SK-MEL-5 (cell line): ENCODE results near the gene MBTPS1. TPM values are rescaled to one million over a fixed set of nuclear protein-coding genes. Genes with fewer than 3 reads are reported as not detected.

Experiments
- DNase-seq: peaks from one replicate; pipeline ENCODE4 v3.0.0-alpha.2; 2016; ENCODE audit warnings: low read depth, low spot score
- in situ Hi-C: cut with HindIII; loops from 2 replicates; pipeline ENCODE4 v1.10.0; 2016; ENCODE audit warnings: low sequenced_read_pairs, high pct_unique_total_duplicates, low pct_unique_long_range_greater_than_20kb
- total RNA-seq: library from RNA; depleted of rRNA; stranded (reverse); fragments of >200 nt; shearing (Covaris generic); gene quantifications from 2 replicates; pipeline ENCODE4 v1.2.3, GENCODE V29; 2014

The MBTPS1 gene
- total RNA-seq, 1 experiment from 2014 or later: 48.7 TPM

DNA sequence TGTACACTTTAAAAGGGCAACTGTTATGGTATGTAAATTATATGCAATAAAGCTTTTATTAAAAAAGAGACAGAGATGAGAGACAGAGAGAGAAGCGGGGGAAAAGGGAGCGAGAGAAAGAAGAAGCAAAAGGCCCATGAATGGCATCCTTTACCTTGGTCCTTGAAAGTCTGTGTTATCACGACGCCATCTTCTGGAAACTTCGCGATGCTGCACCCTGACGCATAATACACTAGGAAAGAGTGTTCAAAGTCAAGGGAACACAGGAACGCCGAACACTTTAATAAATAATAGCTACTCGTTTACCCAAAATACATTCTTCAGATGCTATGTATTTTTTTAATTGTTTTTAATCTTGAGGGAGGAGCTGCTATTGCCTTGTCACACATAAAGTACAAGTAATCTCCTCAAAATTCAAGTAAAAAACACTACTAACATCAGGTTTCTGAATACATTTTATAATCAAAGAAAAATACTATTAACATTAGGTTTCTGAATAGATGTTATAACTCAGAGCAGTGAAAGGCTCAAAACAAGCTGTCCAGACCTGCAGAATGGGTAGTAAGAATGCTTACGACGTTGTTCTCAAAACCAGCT, 51.1 kb downstream of the MBTPS1 start:
- in situ Hi-C loops: no loop called here
- peak; percentile 75 for DNase-seq

DNA sequence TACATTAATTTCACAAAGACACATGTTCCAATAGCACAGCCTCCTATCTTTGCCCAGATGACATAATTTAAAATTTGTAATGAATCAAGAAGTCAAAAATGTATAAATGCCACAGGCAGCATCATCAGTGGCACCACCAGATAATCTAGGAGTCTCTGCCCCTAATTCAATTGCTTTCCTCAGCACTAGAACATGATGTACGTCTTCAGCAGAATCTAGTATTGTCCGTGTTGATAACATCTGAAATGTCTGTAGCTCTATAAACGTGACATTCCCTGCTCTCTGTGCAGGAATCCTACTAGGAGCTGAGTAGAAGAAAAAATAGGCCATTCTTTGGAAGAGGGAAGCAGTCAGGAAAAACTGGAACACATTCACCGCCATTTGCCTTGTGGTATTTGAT, 52.8 kb downstream of the MBTPS1 start:
- in situ Hi-C loops: no loop called here
- DNase-seq: no peak

DNA sequence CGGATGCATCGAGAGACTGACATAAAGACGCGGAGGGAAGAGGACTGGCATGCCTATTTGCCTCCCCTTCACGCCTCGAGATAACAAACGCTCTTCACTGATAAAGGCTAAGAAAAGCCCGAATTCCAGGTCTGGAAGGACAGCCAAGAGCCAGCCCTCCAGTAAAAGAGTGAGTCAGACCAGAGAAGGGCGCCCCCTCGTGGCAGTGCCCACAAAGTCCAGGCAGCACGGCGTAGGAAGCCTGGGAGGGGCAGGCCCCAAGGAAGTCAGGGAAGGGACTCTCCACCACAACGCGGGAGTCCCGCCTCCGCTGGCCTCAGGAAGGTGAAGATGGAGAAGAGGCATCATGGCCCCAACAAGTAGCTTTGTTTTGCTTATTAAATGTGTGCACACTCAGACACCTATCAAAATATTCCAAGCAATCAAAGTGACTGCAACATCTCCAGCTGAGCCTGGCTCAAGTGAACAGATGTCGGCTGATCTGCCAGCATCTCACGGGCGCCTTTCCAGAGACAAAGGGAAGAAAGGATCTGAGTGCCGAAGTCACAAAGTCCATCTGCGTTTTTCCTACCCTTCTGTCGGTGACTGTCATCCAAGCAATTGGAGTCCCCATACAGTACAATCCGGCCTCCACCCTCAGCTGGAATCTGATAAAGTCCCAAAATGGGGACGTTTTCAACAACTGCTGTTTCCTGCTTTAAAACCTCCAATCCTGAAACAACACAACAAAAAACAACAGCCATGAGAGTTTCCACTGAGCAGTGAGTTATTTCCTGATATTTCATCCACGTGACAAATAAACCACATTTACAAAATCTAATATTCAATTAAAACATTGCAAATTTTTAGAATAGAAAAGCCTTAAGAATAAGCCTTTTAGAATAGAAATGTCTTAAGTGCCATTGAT, 53.8 kb downstream of the MBTPS1 start:
- peak; percentile 80 for DNase-seq
- in situ Hi-C loops: no loop called here

GRCh38 chr16:84061236-84061819, 55.4 kb downstream of the MBTPS1 start:
- DNase-seq: no peak
- in situ Hi-C loops: no loop called here

DNA sequence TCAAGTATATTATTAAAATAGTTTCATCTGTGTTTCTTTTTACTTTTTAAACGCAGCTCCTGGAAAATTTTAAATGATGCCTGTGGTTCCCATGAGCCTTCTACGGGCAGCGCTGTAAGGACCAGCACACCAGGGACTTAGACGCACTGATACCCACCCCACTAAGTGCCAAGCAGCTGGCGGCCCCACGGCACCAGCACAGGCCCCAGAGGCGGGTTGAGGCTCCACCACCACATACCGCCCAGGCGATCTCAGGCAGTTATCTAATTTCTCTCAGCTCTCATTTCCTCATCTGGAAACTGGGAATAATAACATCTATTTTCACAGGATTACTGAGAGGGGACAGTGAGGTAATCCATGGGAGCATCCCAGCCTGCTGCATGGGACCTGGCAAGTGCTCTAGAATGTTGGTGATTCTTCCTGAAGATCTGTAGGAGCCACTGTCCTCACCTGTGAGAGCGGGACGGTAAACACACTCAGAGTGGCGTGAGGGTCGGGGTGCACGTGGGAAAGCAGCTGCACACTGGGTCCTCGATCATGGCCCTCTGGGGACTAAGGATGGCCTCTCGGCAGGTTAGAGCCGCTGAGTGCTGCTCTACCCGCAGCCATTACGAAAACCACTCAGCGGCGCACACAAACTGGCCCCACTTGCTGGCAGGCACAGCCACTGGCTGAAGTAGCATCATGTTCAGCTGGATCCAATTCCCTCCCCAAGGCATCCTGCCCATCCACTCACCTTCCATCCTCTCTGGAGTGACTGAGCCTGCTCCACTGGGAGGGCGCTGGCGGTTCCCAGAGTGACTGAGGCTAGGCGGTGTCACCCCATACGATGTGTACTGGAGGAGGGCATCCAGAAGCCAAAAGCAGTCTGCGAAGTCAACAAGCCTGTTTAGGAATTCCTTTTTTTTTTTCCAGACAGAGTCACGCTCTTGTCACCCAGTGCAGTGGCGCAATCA, 56.5 kb downstream of the MBTPS1 start:
- in situ Hi-C loops: no loop called here
- no peak for DNase-seq

GRCh38 chr16:84059111-84059510, 57.6 kb downstream of the MBTPS1 start:
- no peak for DNase-seq
- in situ Hi-C loops: no loop called here

- DNase-seq: no peak
- in situ Hi-C loops: no loop called here
Observed at GRCh38 chr16:84058664-84059063, 58.1 kb downstream of the MBTPS1 start.

GRCh38 chr16:84058211-84058610, 58.5 kb downstream of the MBTPS1 start:
- in situ Hi-C loops: no loop called here
- DNase-seq: no peak

GRCh38 chr16:84056933-84057332, 59.8 kb downstream of the MBTPS1 start:
- DNase-seq: no peak
- in situ Hi-C loops: no loop called here

DNA sequence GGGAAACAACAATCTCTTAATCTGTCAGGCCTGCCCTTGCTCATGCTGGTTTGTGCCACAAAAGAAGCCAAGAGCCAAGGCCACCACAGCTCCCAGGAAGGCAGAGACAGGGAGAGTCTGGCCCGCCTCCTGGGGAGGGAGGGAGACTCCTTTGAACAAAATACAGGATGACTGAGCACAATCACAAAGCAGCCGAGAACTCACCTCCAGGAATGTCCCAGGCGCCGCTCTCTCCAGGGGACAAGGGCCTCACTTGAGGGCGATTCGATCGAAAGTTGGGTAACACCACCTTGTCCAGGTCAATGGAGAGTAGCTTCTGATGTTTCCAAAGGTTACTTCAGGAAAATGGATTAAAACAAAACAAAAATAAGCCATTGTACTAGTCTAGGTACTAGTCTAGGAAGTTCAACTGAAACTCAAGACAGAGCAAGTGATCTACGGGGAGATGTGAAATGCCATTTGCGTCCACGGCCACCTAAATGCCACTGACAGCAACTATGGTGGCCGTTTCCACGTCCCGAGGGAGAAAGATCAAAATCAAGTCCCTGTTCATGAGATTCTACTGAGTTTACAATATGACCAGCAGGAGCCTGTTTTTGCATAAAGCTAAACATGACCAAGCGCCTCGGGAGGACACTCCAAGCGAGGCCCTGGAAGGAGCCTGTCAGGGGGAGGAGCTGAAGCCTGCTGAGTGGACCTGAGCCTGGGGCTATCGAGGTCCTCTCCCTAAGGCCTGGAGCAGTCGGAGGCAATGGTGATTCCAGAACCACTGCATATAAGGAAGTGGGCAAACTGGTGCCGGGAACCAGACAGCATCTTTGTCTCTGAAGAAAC, 60.7 kb downstream of the MBTPS1 start:
- DNase-seq: no peak
- in situ Hi-C loops: no loop called here

- no peak for DNase-seq
- in situ Hi-C loops: no loop called here
Observed at GRCh38 chr16:84055366-84055765, 61.4 kb downstream of the MBTPS1 start.

DNA sequence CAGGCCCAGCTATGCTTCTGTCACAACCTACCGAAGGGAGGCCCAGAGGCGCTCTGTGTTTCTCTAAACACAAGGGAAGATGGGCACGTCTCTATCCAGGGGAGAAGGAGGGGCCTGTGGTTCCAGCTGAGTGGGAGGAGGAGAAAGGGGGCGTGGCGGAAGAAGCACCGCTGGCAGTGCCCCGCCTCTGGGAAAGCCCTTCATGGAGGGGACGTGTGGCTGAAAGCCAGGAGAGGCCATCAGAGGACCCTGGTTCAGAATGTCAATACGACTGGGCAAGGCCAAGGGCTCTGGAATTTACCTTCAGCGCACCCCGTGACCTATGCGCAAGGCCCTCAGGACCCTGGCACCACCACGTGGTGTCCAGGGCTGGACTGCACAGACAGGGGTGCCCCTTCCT, 61.8 kb downstream of the MBTPS1 start:
- in situ Hi-C loops: no loop called here
- DNase-seq: no peak

DNA sequence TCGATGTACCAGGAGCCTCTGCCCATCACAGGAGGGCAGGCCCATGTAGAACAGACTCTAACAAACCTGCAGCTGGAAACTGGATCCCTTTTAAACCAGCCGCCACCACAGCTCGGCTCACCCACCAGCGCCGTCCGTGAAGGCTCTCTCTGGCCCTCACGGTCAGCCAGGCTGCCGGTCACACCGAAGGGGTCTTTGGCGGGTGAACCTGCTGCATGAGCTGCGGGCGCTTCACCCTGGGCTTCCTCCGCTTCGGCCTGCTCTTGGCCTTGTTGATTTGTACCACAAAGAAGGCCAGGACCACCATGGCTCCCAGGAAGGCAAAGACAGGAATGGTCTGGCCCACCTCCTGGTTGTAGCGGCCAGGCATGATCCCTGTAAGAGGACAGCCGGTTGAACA, 62.5 kb downstream of the MBTPS1 start:
- in situ Hi-C loops: no loop called here

DNA sequence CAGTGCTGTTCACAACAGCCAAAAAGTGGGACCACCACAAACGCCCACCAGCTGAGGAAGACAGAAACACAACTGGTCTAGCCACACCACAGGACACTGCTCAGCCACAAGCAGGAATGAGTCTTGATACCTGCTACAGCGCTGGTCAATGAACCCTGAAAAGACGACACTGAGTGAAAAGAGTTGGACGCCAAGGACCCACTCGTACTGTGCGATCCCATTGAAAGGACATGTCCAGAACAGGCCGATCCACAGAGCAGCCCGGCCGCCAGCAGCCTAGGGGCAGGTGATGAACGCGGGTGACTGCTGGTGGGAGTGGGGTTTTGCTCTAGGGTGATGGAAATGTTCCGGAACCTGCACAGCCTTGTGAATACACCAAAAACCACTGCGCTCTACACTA, 63.5 kb downstream of the MBTPS1 start:
- no peak for DNase-seq
- in situ Hi-C loops: no loop called here

More for the DNA sequence above, 62.5 kb downstream of the MBTPS1 start:
- no peak for DNase-seq

DNA sequence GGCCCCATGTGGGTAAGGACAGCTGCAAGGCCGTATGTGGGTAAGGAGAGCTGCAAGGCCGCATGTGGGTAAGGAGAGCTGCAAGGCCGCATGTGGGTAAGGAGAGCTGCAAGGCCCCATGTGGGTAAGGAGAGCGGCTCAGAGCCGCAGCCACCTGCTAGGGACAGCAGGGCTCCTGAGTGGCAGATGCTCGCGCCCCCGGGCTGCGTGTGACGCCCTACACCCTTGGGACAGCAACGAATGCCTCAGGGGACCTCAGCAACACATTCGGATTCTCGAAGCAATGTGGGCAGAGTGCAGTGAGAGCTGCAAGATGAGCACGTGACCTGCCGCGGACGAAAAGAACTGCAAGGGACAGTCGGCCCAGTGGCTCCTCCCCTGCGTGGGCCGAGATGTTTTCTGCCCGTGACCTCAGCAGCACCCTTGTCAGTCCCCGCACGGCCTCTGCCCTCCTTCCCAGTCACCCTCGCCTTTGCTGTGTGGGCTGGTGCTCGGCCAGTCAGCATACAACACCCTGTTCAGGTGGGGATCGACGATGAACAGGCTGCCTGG, 64.6 kb downstream of the MBTPS1 start:
- in situ Hi-C loops: no loop called here
- DNase-seq: no peak

GRCh38 chr16:84050316-84050715, 66.4 kb downstream of the MBTPS1 start:
- in situ Hi-C loops: no loop called here
- DNase-seq: no peak
